GM15510 (cell line): ENCODE measurements around the gene HDAC11.

ENCODE experiments used
- POLR2A ChIP-seq: IDR thresholded peaks from 3 replicates; pipeline ENCODE4 v1.6.1; 2011; ENCODE audit warnings: borderline replicate concordance; ENCODE audit not compliant: insufficient read length; ENCODE audit errors: extremely low read depth

The HDAC11 gene

GRCh38 chr3:13538520-13539291 is 58.6 kb downstream of the HDAC11 start:
- TF ChIP-seq POLR2A = no peak

GRCh38 chr3:13539292-13539638 is 59.2 kb downstream of the HDAC11 start:
- no peak for TF ChIP-seq POLR2A

GRCh38 chr3:13539671-13540070 is 59.6 kb downstream of the HDAC11 start:
- no peak for TF ChIP-seq POLR2A

GRCh38 chr3:13540297-13540995 is 60.3 kb downstream of the HDAC11 start:
- TF ChIP-seq POLR2A = no peak

GRCh38 chr3:13541691-13542090 is 61.6 kb downstream of the HDAC11 start:
- TF ChIP-seq POLR2A = no peak

DNA sequence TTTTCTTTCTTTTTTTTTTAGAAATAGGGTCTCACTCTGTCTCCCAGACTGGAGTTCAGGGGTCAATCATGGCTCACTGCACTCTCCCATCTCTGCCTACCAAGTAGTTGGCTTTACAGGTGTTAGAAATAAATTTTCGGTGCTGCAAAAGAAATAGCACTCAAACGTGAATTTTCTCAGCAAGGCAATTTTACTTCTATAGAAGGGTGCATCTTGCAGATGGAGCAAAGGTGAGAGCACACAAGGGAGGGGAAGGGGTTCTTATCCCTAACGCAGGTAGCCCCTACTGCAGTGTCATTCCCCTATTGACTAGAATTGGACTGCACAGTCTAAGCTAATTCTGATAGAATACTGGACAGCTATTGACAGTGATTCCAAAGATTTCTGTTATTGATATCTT is 62.0 kb downstream of the HDAC11 start:
- no peak for TF ChIP-seq POLR2A

- TF ChIP-seq POLR2A = no peak
Observed at GRCh38 chr3:13543253-13543652, 63.1 kb downstream of the HDAC11 start.

- TF ChIP-seq POLR2A = no peak
Observed at GRCh38 chr3:13544293-13544831, 64.3 kb downstream of the HDAC11 start.

GRCh38 chr3:13544951-13545651 is 65.0 kb downstream of the HDAC11 start:
- no peak for TF ChIP-seq POLR2A

- TF ChIP-seq POLR2A = no peak
Observed at GRCh38 chr3:13545952-13546454, 65.9 kb downstream of the HDAC11 start.

GRCh38 chr3:13546667-13547171 is 66.6 kb downstream of the HDAC11 start:
- TF ChIP-seq POLR2A = no peak

DNA sequence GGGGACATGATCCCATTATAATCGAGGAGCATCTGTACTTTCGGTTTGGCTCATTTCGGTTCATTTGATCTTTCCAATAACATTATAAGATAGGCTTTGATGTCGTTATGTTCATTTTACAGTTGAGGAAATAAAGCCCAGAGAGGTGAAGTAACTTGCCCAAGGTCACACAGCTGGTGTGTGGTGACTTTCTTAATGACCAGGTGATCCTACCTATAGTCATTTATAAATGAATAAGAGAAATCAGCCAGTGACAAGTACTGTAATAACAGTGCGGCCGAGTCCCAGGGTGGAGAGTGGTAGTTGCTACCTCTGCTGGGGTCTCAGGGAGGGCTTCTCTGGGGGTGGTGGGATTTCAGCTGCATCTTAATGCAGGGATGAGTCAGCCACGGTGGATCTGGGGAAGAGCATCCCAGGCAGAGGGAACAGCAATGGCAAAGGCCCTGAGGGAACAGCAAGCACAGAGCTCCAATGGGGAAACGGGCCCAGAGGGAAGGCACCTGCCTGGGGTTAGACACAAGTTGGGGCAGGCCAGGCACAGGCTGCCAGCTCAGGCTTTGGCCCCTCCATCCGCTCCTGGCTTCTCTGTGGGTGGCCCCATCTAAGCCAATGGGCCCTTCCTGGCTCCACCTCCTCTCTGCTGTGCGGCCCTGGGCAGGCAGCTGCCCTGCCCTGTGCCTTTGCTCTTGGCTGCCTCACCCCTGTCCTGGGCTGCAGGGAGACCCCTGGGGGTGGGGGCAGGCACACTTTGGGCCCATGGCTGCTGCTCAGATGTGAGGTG is 67.7 kb downstream of the HDAC11 start:
- no peak for TF ChIP-seq POLR2A

GRCh38 chr3:13548696-13549622 is 68.9 kb downstream of the HDAC11 start, which contains the start of gene FBLN2:
TSS of gene FBLN2 (plus strand) at chr3:13549125. CDS start at chr3:13570356, 21,231 bp downstream.
- TF ChIP-seq POLR2A = no peak
